Coronary artery (tissue), 2 donors: ENCODE measurements around the gene KRTAP10-1.
"Not testable (repeated sequence)": the region's sequence is repeated elsewhere in the genome, so short reads cannot be mapped to it uniquely, and the experiment has no call there.

Experiments
- DNase-seq: peaks from one replicate; pipeline ENCODE4 v3.0.0-alpha.2; 2017; ENCODE audit warnings: low spot score
- H3K27ac ChIP-seq, 2 donors: fragments of 200-600 bp; sonication (generic); one replicate each; pipeline ENCODE4 v1.5.1; 2016 to 2019
- H3K4me3 ChIP-seq: fragments of 200-600 bp; sonication (generic); 2 replicates; pipeline ENCODE4 v1.5.1; 2016; ENCODE audit warnings: mild to moderate bottlenecking, moderate library complexity
- CTCF ChIP-seq: fragments of 200-600 bp; sonication (generic); IDR thresholded peaks from one replicate; pipeline ENCODE4 v1.5.1; 2019; ENCODE audit warnings: antibody characterized with exemption

KRTAP10-1 gene

GRCh38 chr21:44507673-44508425 lies 32.1 kb downstream of the KRTAP10-1 start:
- no peak overlapping the region for H3K4me3 ChIP-seq
- no peak for TF ChIP-seq CTCF
- no peak overlapping the region for H3K27ac ChIP-seq
- DNase-seq, result no peak

GRCh38 chr21:44506279-44507255 lies 33.4 kb downstream of the KRTAP10-1 start:
- Histone ChIP-seq H3K4me3 (no peak overlapping the region), H3K27ac (no peak overlapping the region)
- TF ChIP-seq CTCF, result no peak
- no peak for DNase-seq

GRCh38 chr21:44505673-44506278 lies 34.2 kb downstream of the KRTAP10-1 start:
- no peak overlapping the region for H3K27ac ChIP-seq
- no peak for TF ChIP-seq CTCF
- no peak overlapping the region for H3K4me3 ChIP-seq
- DNase-seq, result no peak

DNA sequence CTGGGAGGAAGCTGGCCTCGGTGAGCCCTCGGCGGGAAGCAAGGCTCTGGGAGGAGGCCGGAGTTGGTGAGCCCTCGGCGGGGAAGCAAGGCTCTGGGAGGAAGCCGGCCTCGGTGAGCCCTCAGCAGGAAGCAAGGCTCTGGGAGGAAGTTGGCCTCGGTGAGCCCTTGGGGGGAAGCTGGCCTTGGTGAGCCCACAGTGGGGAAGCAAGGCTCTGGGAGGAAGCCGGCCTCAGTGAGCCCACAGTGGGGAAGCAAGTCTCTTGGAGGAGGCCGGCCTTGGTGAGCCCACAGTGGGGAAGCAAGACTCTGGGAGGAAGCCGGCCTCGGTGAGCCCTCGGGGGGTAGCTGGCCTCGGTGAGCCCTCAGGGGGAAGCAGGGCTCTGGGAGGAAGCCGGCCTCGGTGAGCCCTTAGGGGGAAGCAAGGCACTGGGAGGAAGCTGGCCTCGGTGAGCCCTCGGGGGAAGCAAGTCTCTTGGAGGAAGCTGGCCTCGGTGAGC lies 36.0 kb downstream of the KRTAP10-1 start:
- TF ChIP-seq CTCF, result no peak
- no peak for DNase-seq
- no peak overlapping the region for H3K4me3 ChIP-seq
- H3K27ac ChIP-seq, result peak overlapping the region in 1 of 2 donors; percentile 41

DNA sequence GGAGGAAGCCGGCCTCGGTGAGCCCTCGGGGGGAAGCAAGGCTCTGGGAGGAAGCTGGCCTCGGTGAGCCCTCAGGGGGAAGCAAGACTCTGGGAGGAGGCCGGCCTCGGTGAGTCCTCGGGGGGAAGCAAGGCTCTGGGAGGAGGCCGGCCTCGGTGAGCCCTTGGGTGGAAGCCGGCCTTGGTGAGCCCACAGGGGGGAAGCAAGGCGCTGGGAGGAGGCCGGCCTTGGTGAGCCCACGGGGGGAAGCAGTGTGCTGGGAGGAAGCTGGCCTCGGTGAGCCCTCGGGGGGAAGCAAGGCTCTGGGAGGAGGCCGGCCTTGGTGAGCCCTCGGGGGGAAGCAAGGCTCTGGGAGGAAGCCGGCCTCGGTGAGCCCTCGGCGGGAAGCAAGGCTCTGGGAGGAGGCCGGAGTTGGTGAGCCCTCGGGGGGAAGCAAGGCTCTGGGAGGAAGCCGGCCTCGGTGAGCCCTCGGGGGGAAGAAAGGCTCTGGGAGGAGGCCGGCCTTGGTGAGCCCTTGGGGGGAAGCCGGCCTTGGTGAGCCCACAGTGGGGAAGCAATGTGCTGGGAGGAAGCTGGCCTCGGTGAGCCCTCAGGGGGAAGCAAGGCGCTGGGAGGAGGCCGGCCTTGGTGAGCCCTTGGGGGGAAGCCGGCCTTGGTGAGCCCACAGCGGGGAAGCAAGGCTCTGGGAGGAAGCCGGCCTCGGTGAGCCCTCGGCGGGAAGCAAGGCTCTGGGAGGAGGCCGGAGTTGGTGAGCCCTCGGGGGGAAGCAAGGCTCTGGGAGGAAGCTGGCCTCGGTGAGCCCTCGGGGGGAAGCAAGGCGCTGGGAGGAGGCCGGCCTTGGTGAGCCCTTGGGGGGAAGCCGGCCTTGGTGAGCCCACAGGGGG lies 36.7 kb downstream of the KRTAP10-1 start:
- DNase-seq, H3K4me3 ChIP-seq: not testable (repeated sequence)
- peak overlapping the region in 1 of 2 donors; percentile 41 for H3K27ac ChIP-seq

- DNase-seq, result no peak
- Histone ChIP-seq H3K27ac (no peak overlapping the region), H3K4me3 (no peak overlapping the region)
- no peak for TF ChIP-seq CTCF
Measured at GRCh38 chr21:44502171-44502958, 37.6 kb downstream of the KRTAP10-1 start.
